Endothelial cell of umbilical vein (primary cell): ENCODE measurements around the gene TAF5L.

Experiments
- EZH2 ChIP-seq: IDR thresholded peaks from 2 replicates; pipeline ENCODE4 v1.6.1; 2012; ENCODE audit warnings: borderline replicate concordance, low read depth, mild to moderate bottlenecking, moderate library complexity, low read length, inconsistent platforms; ENCODE audit not compliant: severe bottlenecking
- FOS ChIP-seq: IDR thresholded peaks from 2 replicates; pipeline ENCODE4 v1.6.1; 2011; ENCODE audit warnings: mild to moderate bottlenecking, low read length, moderate library complexity, borderline replicate concordance; ENCODE audit not compliant: insufficient read depth
- JUN ChIP-seq: IDR thresholded peaks from 2 replicates; pipeline ENCODE4 v1.6.1; 2011; ENCODE audit warnings: borderline replicate concordance, low read depth; ENCODE audit not compliant: insufficient read length, insufficient read depth
- MYC ChIP-seq: IDR thresholded peaks from one replicate; pipeline ENCODE4 v1.6.1; 2011; ENCODE audit warnings: mild to moderate bottlenecking, low read depth, low read length
- POLR2A ChIP-seq: IDR thresholded peaks from 2 replicates; pipeline ENCODE4 v1.6.1; 2012; ENCODE audit warnings: low read depth, mild to moderate bottlenecking, control low read depth, low read length
- POLR2AphosphoS5 ChIP-seq: IDR thresholded peaks from 2 replicates; pipeline ENCODE4 v1.6.1; 2012; ENCODE audit warnings: low read depth, mild to moderate bottlenecking, control low read depth, low read length, moderate library complexity; ENCODE audit not compliant: insufficient read depth
- TF ChIP-seq, protein P1 (sequence below), 2 donors: IDR thresholded peaks; 1 replicate in 1 of 2; 2 replicates in 1 of 2; pipeline ENCODE4 v1.5.1; 2011; ENCODE audit warnings: low read length in 2 of 2, mild to moderate bottlenecking in 2 of 2, moderate library complexity in 2 of 2, control low read depth in 1 of 2, inconsistent platforms in 1 of 2, low read depth in 1 of 2; ENCODE audit not compliant: insufficient read depth in 1 of 2; ENCODE audit errors: extremely low read depth in 1 of 2

DNA sequence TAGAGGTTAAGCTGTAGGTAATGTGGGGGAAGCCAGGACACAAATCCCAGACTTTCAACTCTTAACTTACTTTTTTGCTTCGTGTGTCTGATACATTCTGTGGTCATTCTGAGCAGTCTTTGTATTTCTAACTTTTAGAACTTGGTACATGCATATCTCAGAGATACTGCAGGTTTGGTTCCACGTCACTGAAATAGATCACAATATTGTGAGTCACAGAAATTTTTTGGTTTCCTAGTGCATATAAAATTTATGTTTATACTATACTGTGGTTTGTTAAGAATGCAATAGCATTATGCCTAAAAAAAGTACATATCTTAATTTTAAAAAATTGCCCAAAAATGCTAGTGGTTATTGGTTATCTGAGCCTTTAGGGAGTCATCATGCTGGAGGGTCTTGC, 3.3 kb upstream of the TAF5L start:
- TF ChIP-seq, protein P1, sequence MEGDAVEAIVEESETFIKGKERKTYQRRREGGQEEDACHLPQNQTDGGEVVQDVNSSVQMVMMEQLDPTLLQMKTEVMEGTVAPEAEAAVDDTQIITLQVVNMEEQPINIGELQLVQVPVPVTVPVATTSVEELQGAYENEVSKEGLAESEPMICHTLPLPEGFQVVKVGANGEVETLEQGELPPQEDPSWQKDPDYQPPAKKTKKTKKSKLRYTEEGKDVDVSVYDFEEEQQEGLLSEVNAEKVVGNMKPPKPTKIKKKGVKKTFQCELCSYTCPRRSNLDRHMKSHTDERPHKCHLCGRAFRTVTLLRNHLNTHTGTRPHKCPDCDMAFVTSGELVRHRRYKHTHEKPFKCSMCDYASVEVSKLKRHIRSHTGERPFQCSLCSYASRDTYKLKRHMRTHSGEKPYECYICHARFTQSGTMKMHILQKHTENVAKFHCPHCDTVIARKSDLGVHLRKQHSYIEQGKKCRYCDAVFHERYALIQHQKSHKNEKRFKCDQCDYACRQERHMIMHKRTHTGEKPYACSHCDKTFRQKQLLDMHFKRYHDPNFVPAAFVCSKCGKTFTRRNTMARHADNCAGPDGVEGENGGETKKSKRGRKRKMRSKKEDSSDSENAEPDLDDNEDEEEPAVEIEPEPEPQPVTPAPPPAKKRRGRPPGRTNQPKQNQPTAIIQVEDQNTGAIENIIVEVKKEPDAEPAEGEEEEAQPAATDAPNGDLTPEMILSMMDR (IDR thresholded peaks at IDR 0.05; ENCODE audit: extremely low read depth in 1 of 2, insufficient read depth in 1 of 2, low read depth in 1 of 2, low read length in 2 of 2), result no peak
- TF ChIP-seq POLR2A, result no peak
- no peak for TF ChIP-seq FOS
- no peak for TF ChIP-seq JUN
- TF ChIP-seq MYC, result no peak
- no peak for TF ChIP-seq EZH2
- no peak for TF ChIP-seq POLR2AphosphoS5
